Limb (tissue), 2 donors: ENCODE measurements around the gene CD163.
"Not testable (repeated sequence)": the region's sequence is repeated elsewhere in the genome, so short reads cannot be mapped to it uniquely, and the experiment has no call there.

Experiments
- DNase-seq, 2 donors: peaks; one replicate each; pipeline ENCODE4 v3.0.0-alpha.2; 2016; ENCODE audit errors: extremely low spot score in 2 of 2

Gene CD163

GRCh38 chr12:7503686-7504415 lies at the start of gene CD163:
Gene CD163 (minus strand): TSS chr12:7503777. CDS start chr12:7503690, 87 bp downstream.
- DNase-seq: no peak

DNA sequence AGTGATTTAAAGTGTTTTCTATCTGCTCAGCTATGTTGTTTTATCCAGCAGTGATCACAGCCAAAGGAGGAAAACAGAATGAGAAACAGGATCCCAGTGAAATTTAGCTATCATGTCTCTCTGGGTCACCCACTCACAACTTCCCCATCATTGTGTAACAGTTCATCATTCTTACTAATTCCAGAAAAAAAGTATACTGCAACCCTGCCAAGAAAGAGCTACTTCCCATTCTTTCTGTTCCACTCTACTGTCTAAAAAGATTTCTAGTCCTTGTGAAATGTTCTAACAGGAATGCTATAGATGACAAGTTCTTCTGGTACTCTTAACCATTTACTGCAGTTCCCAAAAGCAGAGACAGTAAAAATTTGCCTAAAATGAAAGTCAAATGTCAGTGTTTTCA lies 39.2 kb upstream of the CD163 start:
- no peak for DNase-seq

GRCh38 chr12:7542046-7542445 lies 38.5 kb upstream of the CD163 start:
- no peak for DNase-seq

- DNase-seq: no peak
Measured at GRCh38 chr12:7514416-7514815, 10.8 kb upstream of the CD163 start.

GRCh38 chr12:7512553-7512952 lies 9.0 kb upstream of the CD163 start:
- DNase-seq: no peak

DNA sequence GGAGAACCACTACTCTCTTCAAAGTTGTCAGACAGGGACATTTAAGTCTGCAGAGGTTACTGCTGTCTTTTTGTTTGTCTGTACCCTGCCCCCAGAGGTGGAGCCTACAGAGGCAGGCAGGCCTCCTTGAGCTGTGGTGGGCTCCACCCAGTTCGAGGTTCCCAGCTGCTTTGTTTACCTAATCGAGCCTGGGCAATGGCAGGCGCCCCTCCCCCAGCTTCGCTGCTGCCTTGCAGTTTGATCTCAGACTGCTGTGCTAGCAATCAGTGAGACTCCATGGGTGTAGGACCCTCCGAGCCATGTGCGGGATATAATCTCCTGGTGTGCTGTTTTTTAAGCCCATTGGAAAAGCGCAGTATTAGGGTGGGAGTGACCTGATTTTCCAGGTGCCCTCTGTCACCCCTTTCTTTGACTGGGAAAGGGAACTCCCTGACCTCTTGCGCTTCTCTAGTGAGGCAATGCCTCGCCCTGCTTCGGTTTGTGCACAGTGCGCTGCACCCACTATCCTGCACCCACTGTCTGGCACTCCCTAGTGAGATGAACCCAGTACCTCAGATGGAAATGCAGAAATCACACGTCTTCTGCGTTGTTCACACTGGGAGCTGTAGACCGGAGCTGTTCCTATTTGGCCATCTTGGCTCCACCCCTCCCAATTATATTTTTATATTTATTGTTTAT lies 6.4 kb upstream of the CD163 start:
- DNase-seq: not testable (repeated sequence)

GRCh38 chr12:7502612-7503011 lies 965 bp downstream of the CD163 start:
- no peak for DNase-seq

GRCh38 chr12:7501031-7501588 lies 2.5 kb downstream of the CD163 start:
- DNase-seq: no peak

DNA sequence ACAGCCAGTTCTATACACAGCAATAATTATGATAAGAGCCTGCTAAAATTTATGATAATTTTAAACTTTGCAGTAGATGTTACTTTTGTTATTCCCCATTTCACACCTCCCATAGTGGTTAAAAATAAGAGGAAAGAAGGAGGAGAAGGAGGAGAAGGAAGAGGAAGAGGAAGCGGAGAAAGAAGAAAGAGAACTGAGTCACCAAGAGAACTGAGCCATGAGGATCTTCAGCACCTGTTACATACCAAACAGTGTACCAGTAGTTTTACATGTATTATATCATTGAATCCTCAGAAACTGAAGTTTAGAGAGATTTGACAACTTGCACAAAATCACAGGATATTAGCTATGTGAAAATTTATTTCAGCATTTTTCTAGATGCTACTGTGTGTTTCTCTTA lies 3.9 kb downstream of the CD163 start:
- DNase-seq: no peak

DNA sequence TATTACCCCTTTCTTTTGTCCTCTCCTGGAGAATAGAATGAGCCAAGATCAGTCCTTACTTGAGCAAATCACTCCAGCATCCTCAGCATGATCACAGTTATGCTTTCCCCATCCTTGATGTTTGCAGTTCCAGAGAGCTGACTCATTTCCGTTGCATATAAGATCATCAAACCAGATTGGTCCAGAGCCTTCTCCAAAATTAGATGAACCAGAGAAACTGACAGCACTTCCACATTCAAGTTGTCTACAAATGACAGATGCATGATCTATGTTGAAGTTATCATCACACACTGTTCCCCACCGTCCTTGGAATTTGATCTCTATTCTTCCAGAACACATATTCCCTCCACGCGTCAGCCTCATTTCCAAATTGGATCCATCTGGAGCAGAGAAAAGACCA lies 4.8 kb downstream of the CD163 start:
- DNase-seq: peak in 1 of 2 donors; percentile 40

GRCh38 chr12:7497661-7498060 lies 5.9 kb downstream of the CD163 start:
- no peak for DNase-seq

DNA sequence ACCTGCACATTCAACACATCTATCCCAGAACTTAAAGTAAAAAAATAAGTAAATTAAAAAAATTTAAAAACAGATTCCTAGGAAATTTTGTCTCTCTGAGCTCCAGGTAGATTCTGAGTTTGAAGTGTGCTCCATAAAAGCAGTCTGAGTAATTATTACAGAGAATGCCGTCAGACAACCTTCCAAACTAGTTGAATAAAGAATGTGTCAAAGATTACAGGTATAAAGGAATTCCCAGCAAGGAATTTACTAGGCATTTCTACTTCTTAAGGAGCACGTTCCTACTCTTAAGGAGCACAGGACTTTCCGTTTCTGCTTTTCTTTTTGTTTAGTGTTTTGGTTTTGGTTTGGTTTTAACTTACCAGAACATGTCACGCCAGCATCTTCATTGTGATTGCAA lies 7.1 kb downstream of the CD163 start:
- no peak for DNase-seq

DNA sequence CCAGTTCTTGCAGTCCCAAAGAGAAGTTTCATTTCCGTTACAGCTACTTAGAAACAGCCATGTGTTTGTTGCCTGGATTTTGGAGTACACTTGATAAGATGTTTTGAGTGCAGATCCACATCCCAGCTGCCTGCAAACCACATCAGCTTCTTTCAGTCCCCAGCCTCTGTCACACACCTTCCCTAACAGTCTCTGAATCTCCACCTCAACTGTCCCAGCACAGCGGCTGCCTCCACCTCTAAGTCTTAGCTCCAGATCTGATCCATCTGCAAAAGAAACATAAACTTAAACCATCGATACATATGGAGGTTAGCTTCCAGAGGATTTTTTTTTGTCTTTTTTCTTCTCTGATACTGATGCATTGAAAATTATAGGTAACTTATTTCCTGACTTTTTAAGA lies 8.4 kb downstream of the CD163 start:
- no peak for DNase-seq

DNA sequence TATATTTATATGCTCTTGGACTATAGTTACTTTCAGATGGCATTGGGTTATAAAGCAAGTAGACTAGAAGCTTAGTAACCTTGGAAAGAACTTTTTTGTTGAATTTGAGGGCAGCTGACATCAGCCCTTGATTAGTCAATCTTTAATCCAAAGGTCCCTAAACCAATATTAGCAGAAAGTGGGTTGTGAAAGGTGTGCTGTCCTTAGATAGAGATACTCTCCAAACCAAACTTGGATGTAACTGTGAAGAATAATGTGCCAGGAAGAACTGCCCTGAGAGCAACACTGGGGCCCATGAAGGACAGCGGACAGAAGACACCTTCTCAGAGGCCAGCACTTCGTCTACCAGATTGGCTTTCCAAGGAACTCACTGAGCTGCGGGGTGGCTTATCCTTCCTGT lies 10.6 kb downstream of the CD163 start:
- DNase-seq: no peak

- DNase-seq: no peak
Measured at GRCh38 chr12:7486512-7486911, 17.1 kb downstream of the CD163 start.

DNA sequence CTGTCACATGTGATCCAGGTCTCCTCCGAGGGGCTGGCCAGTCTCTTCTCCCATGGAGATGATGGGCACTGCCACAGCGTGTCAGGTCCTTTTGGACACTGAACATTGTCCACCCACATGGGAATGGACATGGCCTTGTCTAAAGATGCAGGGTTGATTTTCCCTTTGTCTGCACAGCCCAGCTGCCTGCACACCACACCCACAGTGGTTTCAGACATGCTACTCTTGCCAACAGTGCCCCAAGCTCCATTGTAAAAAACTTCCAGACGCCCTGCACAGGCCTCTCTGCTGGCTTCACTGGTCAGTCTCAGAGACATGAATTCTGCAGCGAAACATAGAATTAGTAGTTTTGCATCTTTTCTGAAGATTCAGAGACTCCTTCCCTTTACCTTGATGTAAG lies 18.5 kb downstream of the CD163 start:
- DNase-seq: no peak

DNA sequence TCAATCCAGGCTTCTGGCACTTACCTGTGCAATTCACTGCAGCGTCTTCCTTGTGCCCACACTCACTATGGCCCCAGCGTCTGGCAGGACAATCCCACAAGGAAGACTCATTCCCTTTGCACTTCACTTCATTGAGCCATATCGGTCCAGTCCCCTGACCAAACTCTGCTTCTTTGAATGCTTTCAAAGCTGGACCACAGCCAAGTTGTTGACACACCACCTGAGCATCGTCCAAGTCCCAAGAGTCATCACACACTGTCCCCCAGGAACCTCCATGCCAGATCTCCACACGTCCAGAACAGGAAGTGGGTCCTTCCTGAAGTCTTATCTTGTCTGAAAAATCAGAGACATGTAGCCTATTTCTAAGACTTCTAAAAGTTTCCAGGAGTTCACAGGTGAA lies 20.2 kb downstream of the CD163 start:
- DNase-seq: no peak

DNA sequence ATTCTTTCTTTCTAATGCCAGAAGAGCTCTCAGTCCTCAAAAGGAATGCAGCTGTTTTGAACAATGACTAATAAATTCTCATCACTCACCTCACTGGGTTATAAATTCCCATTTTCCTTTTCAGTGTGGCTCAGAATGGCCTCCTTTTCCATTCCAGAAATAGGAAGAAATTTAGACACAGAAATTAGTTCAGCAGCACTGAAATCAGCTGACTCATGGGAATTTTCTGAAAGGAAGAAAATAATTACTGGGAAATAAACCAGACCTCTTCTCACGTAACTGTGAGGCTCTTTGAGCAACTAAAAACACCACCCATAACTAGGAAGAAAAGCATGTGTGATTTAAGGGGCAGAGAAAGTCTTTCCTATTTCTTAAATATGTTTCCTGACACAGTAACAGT lies 23.8 kb downstream of the CD163 start:
- no peak for DNase-seq

DNA sequence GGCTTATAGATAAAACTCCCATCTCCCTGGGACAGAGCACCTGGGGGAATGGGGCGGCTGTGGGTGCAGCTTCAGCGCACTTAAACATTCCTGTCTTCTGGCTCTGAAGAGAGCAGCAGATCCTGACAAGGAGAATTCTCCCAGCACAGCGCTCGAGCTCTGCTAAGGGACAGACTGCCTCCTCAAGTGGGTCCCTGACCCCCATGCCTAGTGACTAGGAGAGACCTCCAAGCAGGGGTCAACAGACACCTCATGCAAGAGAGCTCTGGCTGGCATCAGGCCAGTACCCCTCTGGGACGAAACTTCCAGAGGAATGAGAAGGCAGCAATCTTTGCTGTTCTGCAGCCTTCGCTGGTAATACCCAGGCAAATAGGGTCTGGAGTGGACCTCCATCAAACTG lies 31.5 kb downstream of the CD163 start:
- no peak for DNase-seq

GRCh38 chr12:7460375-7461259 lies 43.0 kb downstream of the CD163 start:
- DNase-seq: peak; percentile 57 to 64

- DNase-seq: no peak
Measured at GRCh38 chr12:7459973-7460372, 43.6 kb downstream of the CD163 start.

- DNase-seq: no peak
Measured at GRCh38 chr12:7451756-7452155, 51.8 kb downstream of the CD163 start.
